Stimulated activated naive B cell treated with anti-CD40 and anti-IgM and Interleukin-4, amounts not matched to agents 10 μg/mL and 1 μg/mL and 100 μg/mL, for 72 hours (primary cell): ENCODE measurements around the gene PRXL2B.

Experiments used
- ATAC-seq, 2 donors: fragments of 150-1000 bp; cut with Tn5 transposase; replicated peaks; 2 replicates each; pipeline ENCODE4 v1.10.0; 2021; ENCODE audit warnings: moderate library complexity in 1 of 2
- DNase-seq: peaks from one replicate; pipeline ENCODE4 v3.0.0; 2021
- H3K27ac Mint-ChIP-seq: one replicate; pipeline ENCODE4 v1.8.0; 2022; ENCODE audit warnings: mild to moderate bottlenecking, mixed read lengths
- H3K27me3 Mint-ChIP-seq, 2 donors: one replicate each; pipeline ENCODE4 v1.8.0; 2022; ENCODE audit warnings: mixed read lengths in 2 of 2
- H3K36me3 Mint-ChIP-seq, 2 donors: one replicate each; pipeline ENCODE4 v1.8.0; 2022; ENCODE audit warnings: mixed read lengths in 2 of 2, mild to moderate bottlenecking in 1 of 2
- H3K4me1 Mint-ChIP-seq, 2 donors: one replicate each; pipeline ENCODE4 v1.8.0; 2022; ENCODE audit warnings: mixed read lengths in 2 of 2, mild to moderate bottlenecking in 1 of 2
- H3K4me3 Mint-ChIP-seq, 2 donors: one replicate each; pipeline ENCODE4 v1.8.0; 2022; ENCODE audit warnings: mild to moderate bottlenecking in 2 of 2, mixed read lengths in 2 of 2, moderate library complexity in 1 of 2
- H3K9me3 Mint-ChIP-seq, 2 donors: one replicate each; pipeline ENCODE4 v1.8.0; 2022; ENCODE audit warnings: mixed read lengths in 2 of 2, mild to moderate bottlenecking in 1 of 2

Gene PRXL2B

DNA sequence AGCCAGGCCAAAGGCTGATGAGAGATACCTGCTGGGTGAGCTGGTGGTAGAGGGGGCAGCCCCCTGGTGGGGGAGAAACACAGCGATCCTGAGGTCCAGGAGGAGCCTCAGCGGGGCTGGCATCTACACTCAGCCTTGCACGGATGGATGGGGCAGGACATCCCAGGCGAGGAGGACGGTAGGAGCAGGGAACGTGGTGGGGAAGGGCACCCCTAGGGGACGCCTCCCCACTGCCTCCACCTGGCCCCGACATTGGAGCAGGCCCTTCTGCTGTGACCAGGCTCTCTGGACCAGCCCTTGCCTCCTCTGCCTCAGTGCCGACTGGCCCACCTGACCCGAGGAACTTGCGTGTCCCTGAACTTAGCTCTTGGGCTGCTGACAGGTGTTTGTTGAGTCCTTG is 52.6 kb downstream of the PRXL2B start:
- ATAC-seq (no peak), DNase-seq (no peak)
- Mint-ChIP-seq H3K4me3 (no peak overlapping the region), H3K36me3 (peaks cover 0 to 7% of the 10 kb centered on the region in 2 donors), H3K4me1 (peaks cover 13 to 38% of the 10 kb centered on the region in 2 donors), H3K27ac (no peak overlapping the region), H3K27me3 (no peaks in the 10 kb centered on the region), H3K9me3 (peaks cover 9% of the 10 kb centered on the region in 2 donors)

DNA sequence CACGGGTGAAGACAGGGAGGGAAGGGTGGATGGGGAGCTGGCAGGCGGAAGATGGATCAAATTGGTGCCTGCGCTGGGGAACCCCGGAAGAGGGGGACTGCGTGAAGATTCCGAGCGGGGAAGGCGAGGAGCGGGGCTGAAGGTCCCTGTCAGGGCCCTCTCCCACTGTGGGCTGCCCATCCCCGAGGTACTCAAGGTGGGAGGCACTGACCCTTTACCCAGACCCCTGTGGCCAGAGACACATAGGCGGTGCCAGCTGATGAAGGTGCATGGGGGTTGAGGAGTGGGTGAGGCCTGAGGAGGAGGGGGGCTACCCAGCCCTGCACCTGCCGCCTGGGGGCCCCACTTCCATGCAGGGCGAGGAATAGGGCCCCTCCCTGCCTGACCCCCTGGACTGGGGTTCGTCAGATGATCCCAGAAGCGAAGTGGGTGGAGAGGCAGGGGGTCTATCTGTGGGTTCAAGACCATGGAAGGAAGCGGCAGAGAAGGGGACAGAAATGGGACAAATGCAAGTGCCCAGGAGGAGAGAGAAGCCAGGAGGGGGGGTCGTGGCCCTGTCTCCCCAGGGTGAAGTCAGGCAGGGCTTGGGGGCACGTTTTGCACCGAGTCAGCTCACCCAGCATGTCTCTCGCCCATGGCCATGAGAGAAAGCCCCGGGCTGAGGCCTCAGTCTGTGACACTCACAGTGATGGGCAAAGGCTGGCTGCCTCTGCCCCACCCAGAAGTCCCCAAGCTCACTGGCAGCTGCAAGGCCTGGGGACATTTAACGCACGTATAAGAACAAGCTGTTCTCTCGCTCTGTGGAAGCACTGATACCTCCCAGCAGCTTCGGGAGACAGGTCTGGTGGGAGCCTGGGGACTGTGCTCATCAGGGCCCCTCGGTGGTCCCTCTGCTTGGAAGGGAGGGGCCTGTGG is 53.3 kb downstream of the PRXL2B start:
- peaks cover 13 to 38% of the 10 kb centered on the region in 2 donors for H3K4me1 Mint-ChIP-seq
- DNase-seq (no peak), ATAC-seq (no peak)
- H3K27ac Mint-ChIP-seq = peak overlapping the region; percentile 51
- H3K27me3 Mint-ChIP-seq = no peaks in the 10 kb centered on the region
- H3K9me3 Mint-ChIP-seq = peaks cover 9% of the 10 kb centered on the region in 2 donors
- peaks cover 0 to 7% of the 10 kb centered on the region in 2 donors for H3K36me3 Mint-ChIP-seq
- no peak overlapping the region for H3K4me3 Mint-ChIP-seq

GRCh38 chr1:2640626-2641025 is 54.0 kb downstream of the PRXL2B start:
- Mint-ChIP-seq H3K36me3 (peaks cover 0 to 7% of the 10 kb centered on the region in 2 donors), H3K9me3 (peaks cover 9% of the 10 kb centered on the region in 2 donors), H3K4me1 (peaks cover 13 to 38% of the 10 kb centered on the region in 2 donors), H3K4me3 (no peak overlapping the region), H3K27me3 (no peaks in the 10 kb centered on the region), H3K27ac (no peak overlapping the region)
- ATAC-seq = no peak
- DNase-seq = no peak
